ENCODE measurements around the gene TDRD3. TPM values are rescaled to one million over a fixed set of nuclear protein-coding genes. Genes with fewer than 3 reads are reported as not detected.

TDRD3 gene
- total RNA-seq, 1 experiment from 2014 or later, result 21.4 TPM

- DNase-seq (ENCODE audit: unreplicated experiment), result no peak
- H3K4me1 Mint-ChIP-seq (ENCODE audit: insufficient read depth, unreplicated experiment), result peaks cover 10% of the 10 kb centered on the region
- BruUV-seq (replicated peaks), result no TSS peak
- no peak overlapping the region for H3K27ac Mint-ChIP-seq (ENCODE audit: low read depth, unreplicated experiment)
- CTCF ChIA-PET, result no interaction called here
- no peaks in the 10 kb centered on the region for H3K9me3 Mint-ChIP-seq (ENCODE audit: unreplicated experiment)
- H3K27me3 Mint-ChIP-seq (ENCODE audit: insufficient read depth, unreplicated experiment), result no peaks in the 10 kb centered on the region
- peaks cover 6% of the 10 kb centered on the region for H3K36me3 Mint-ChIP-seq (ENCODE audit: insufficient read depth, unreplicated experiment)
- intact Hi-C loops (cut with micrococcal nuclease), result no loop called here
- H3K4me3 Mint-ChIP-seq (ENCODE audit: unreplicated experiment), result no peak overlapping the region
- POLR2A ChIA-PET, result no interaction called here
- no peak for TF ChIP-seq CTCF (IDR thresholded peaks at IDR 0.05; ENCODE audit: unreplicated experiment)
These were observed 174.6 kb downstream of the TDRD3 start for GRCh38 chr13:60571571-60571970.

- peaks cover 10% of the 10 kb centered on the region for H3K4me1 Mint-ChIP-seq (ENCODE audit: insufficient read depth, unreplicated experiment)
- ChIA-PET POLR2A (no interaction called here), CTCF (no interaction called here)
- no peak for TF ChIP-seq CTCF (IDR thresholded peaks at IDR 0.05; ENCODE audit: unreplicated experiment)
- peaks cover 6% of the 10 kb centered on the region for H3K36me3 Mint-ChIP-seq (ENCODE audit: insufficient read depth, unreplicated experiment)
- intact Hi-C loops (cut with micrococcal nuclease), result no loop called here
- H3K27me3 Mint-ChIP-seq (ENCODE audit: insufficient read depth, unreplicated experiment), result no peaks in the 10 kb centered on the region
- DNase-seq (ENCODE audit: unreplicated experiment), result peak; percentile 57
- BruUV-seq (replicated peaks), result no TSS peak
- no peak overlapping the region for H3K4me3 Mint-ChIP-seq (ENCODE audit: unreplicated experiment)
- H3K9me3 Mint-ChIP-seq (ENCODE audit: unreplicated experiment), result no peaks in the 10 kb centered on the region
- no peak overlapping the region for H3K27ac Mint-ChIP-seq (ENCODE audit: low read depth, unreplicated experiment)
These were observed 175.2 kb downstream of the TDRD3 start for GRCh38 chr13:60572003-60572798.

- H3K9me3 Mint-ChIP-seq (ENCODE audit: unreplicated experiment), result no peaks in the 10 kb centered on the region
- no peaks in the 10 kb centered on the region for H3K27me3 Mint-ChIP-seq (ENCODE audit: insufficient read depth, unreplicated experiment)
- no peak for TF ChIP-seq CTCF (IDR thresholded peaks at IDR 0.05; ENCODE audit: unreplicated experiment)
- peaks cover 10% of the 10 kb centered on the region for H3K4me1 Mint-ChIP-seq (ENCODE audit: insufficient read depth, unreplicated experiment)
- no peak overlapping the region for H3K4me3 Mint-ChIP-seq (ENCODE audit: unreplicated experiment)
- peaks cover 6% of the 10 kb centered on the region for H3K36me3 Mint-ChIP-seq (ENCODE audit: insufficient read depth, unreplicated experiment)
- POLR2A ChIA-PET, result no interaction called here
- BruUV-seq (replicated peaks), result no TSS peak
- CTCF ChIA-PET, result no interaction called here
- DNase-seq (ENCODE audit: unreplicated experiment), result no peak
- intact Hi-C loops (cut with micrococcal nuclease), result no loop called here
- no peak overlapping the region for H3K27ac Mint-ChIP-seq (ENCODE audit: low read depth, unreplicated experiment)
These were observed 175.8 kb downstream of the TDRD3 start for GRCh38 chr13:60572855-60573254.

- peaks cover 10% of the 10 kb centered on the region for H3K4me1 Mint-ChIP-seq (ENCODE audit: insufficient read depth, unreplicated experiment)
- no TSS peak for BruUV-seq (replicated peaks)
- intact Hi-C loops (cut with micrococcal nuclease), result no loop called here
- H3K4me3 Mint-ChIP-seq (ENCODE audit: unreplicated experiment), result no peak overlapping the region
- no peak overlapping the region for H3K27ac Mint-ChIP-seq (ENCODE audit: low read depth, unreplicated experiment)
- no peaks in the 10 kb centered on the region for H3K9me3 Mint-ChIP-seq (ENCODE audit: unreplicated experiment)
- H3K36me3 Mint-ChIP-seq (ENCODE audit: insufficient read depth, unreplicated experiment), result no peaks in the 10 kb centered on the region
- DNase-seq (ENCODE audit: unreplicated experiment), result no peak
- no peaks in the 10 kb centered on the region for H3K27me3 Mint-ChIP-seq (ENCODE audit: insufficient read depth, unreplicated experiment)
- ChIA-PET POLR2A (no interaction called here), CTCF (no interaction called here)
- no peak for TF ChIP-seq CTCF (IDR thresholded peaks at IDR 0.05; ENCODE audit: unreplicated experiment)
These were observed 177.7 kb downstream of the TDRD3 start for GRCh38 chr13:60574735-60575134.
